ENCODE data around the gene CALN1. TPM values are rescaled to one million over a fixed set of nuclear protein-coding genes. Genes with fewer than 3 reads are reported as not detected.

Gene CALN1
- total RNA-seq, 1 donor from 2014 or later, result 0.17 TPM

DNA sequence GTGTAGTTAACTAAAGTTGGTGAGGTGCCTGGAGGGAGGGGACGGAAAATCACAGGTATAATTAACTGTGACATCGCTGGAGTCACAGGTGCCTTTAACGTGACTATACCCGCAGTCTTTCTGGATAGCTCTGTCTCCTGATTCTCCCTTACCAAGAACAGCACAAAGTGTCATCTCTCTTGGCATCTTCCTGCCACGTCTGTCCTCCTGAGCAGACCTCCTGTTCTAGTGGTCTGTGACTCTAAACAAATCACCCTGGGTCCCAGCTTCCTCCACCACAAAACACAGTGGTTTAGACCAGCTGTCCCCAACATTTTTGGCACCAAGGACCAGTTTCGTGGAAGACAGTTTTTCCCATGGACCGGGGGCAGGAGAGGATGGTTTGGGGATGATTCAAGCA is 90.5 kb downstream of the CALN1 start:
- DNase-seq, result no peak

DNA sequence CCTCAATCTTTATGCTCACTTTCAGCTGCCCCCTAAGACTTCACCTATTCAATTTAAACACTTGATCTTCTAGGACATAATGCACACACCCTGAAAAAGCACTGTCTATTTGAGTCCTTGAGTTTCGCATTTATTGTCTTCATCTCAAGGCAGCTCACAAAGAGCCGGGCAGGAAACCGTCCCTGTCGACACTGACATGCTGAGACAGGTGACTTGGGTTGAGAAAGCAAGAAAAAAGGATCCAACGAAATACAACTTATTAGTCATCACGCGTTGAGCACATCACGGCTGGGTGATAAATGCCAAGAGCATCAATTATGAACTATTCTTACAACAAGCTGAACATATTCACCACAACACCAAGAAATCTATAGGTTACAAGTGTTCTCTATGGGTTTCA is 91.1 kb downstream of the CALN1 start:
- DNase-seq, result no peak

DNA sequence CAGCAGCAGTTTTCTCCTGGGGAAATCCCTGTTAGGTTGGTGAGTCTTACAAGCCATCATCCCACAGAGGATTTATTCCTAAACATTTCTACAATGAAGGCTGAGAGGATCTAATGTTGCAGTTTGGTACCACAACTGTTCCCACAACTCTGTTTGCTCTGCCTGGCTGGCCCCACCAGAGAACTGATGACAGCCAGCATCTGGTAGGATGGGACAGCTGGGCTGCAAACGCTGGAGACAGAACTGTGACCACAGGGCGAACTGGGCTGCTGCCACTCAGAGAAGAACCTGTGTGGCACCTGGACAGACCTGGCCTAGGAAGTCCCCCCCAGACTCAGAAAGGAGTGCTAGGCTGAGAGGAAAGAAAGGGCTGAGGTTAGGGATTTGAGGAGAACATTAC is 94.8 kb downstream of the CALN1 start:
- DNase-seq, result no peak

DNA sequence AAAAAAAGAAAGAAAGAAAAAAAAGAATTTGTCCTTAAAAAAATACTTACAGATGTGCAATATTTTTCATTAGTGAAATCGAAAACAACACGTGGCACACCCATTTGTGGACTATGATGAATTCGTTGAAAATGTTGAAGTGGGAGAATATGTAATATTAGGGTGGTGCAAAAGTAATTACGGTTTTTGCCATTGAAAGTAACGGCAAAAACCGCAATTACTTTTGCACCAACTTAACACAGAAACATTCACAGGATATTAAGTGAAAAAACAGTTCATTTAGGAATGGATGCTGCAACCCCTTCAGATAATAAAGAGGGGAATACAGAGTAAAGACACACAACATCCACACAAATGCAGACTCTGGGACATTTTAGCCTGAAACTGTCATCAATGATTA is 96.0 kb downstream of the CALN1 start:
- DNase-seq, result no peak

DNA sequence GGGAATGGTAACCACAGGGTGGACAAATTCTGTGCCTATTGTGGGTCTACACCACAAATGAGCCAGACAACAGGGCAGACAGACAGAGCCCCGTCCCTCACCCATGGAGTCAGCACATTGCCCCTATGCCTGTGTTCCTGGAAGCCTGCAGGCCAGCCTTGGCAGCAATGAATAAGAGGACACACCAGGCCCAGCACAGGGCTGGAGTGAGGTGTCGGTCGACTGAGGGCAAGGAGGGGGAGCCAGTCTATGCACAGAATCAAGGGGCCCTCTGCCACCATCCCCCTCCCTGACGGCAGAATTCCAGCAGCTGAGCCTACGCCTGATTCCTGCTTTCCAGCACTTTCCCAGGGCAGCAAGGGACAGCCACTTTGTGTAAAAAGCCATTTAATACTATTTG is 98.2 kb downstream of the CALN1 start:
- no peak for DNase-seq

- no peak for DNase-seq
Observed at GRCh38 chr7:72310301-72310700, 101.8 kb downstream of the CALN1 start.

DNA sequence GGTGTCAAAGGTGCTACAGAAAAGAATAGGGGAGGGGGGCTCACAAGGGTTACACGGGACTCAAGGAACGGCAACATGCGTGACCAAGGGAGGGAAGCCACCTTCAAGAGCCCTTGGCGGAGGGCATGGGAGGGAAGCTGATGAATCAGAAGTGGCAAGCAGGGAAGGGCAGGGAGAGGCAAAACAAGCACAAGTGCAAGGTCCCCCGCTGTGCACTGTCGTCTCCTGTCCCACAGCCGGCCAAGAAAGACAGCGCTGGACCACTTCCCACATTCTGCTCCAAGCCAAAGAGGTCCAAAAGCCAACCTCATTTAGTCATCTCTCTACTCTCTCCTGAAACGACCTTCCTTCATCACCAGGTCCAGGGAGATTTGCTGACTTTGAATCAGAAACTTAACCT is 102.7 kb downstream of the CALN1 start:
- no peak for DNase-seq

- no peak for DNase-seq
Observed at GRCh38 chr7:72308986-72309385, 103.2 kb downstream of the CALN1 start.

- no peak for DNase-seq
Observed at GRCh38 chr7:72307566-72307965, 104.6 kb downstream of the CALN1 start.

- DNase-seq, result no peak
Observed at GRCh38 chr7:72298912-72299311, 113.2 kb downstream of the CALN1 start.

DNA sequence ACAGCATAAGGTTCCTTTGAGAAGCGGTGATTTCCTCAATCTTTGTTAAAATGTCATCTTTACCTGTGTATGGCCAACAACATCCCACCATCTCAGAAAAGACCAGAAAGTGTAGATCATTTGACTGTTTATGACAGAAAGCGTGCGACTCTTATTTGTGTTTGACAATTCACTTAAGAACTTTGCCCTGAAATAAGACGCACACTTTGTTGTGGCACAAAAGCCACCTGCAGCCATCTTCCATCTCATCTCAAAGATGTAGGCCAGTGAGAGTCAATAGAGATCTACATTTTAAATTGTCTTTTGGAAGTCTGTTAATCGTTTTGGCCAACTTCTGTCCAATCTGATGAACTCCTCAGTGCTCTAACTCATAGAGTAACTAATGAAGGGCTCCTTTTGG is 114.0 kb downstream of the CALN1 start:
- no peak for DNase-seq

DNA sequence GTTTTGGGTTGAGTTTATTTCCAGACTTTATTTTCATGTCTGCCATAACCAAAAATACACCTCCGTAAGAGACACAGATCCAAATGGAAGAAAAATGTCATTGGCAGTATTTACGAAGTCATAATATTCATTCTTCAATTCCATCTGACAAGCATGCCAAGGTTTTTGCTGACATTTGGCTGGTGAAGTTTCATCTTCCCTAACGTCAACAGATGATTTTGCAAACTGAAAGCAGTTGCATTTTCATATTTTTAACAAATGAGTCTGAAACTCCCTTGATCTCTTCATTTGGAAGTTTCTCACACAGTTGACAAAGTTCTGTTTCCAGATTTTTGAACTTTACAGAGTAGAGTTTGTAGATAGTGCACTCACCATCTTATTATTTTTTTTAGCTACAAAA is 114.5 kb downstream of the CALN1 start:
- no peak for DNase-seq

DNA sequence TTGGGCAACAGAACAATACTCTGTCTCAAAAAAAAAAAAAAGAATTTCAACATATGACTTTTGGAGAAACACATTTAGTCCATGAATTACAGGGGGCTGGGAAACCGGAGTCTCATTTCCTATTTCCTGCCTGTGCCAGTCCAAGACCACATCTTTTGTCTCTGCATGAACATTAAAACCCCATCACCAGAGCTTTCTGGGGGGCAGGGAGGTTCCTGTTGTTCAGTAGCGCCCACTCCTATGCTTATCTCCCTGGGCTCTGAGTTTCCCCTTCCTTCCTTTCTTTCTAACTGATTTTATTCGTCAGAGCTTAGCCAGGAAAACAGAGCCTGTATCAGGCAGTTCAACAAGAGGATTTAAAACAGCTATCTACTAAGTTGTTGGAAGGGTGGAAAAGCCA is 119.3 kb downstream of the CALN1 start:
- no peak for DNase-seq

DNA sequence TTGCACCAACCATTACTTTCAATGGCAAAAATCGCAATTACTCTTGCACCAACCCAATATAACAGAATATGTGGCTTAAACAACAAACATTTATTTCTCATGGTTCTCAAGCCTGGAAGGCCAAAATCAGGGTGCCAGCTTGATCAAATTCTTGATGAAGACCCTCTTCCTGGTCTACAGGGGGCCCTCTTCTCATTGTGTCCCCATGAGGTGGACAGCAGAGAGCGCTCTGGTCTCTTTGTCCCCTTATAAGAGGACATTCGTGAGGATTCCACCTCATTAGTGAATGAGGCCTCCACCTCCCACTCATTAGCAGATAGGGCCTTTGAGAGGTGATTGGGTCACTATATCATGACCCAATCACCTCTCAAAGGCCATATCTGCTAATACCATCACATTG is 120.0 kb downstream of the CALN1 start:
- no peak for DNase-seq

DNA sequence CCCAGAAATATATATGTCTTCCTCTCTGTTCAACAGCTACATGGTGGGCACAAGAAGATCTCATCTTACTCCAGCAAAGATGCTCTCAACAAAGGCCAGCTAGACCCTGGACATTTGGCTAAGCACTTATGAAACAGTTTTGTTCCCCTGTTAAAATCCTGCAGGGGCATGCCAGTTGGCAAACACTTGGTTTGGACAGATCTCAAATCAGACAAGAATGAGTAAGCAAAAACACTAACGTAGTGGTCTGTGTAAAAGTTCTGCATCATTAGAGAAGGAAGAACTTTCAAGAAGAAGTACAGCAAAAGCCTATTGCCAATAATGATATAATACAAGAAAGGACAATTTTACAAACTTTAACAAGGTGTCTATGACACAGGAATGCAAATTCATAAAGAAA is 125.6 kb downstream of the CALN1 start:
- no peak for DNase-seq

DNA sequence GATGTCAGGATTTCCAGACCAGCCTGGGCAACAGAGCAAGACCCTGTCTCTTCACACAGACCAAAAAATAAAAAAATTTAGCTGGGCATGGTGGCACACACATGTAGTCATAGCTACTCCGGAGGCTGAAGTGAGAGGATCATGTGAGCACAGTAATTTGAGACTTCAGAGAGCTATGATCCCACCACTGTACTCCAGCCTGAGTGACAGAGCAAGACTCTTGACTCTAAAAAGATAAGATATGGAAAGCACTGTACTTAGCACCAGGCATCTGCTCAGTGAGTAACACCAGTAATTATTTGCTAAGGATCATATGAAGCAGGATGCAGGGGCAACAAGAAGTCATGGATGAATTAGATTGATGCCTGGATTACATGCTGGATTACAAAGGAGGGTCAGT is 128.8 kb downstream of the CALN1 start:
- DNase-seq, result no peak

DNA sequence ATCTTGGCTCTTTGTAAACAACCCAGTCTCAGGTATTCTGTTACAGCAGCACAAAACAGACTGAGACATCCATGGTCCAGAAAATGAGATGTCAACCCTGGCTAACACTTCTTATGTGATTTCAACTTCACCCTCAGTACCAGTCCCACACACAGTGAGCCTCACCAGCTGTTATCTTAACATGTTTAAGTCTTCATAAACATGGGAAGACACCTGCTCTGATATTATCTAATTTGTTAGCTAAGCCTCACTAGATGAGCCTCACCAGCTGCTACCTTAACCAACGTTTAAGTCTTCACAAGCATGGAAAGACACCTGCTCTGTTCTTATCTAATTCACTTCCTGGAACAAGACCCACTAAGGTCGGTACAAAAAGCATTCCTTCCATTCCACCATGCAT is 130.8 kb downstream of the CALN1 start:
- no peak for DNase-seq

- no peak for DNase-seq
Observed at GRCh38 chr7:72279203-72279602, 132.9 kb downstream of the CALN1 start.

DNA sequence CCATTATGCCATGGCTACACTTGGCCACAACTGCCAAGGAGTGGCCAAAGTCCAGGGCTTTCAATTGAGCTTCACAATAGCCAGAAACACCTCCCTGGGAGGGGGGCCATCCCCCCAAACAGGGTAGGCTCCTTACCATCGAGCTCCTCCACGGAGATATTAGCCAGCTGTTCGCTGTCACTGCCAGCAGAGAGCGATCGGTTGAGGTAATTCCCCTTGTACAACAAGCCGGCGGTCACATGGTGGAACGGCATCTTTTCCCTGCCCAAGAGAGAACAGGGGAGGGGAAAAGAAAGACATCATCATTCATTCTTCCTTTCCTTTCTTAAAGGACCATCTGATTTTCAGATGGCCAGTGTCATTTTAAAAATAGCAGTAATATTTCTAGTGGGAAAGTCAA is 133.6 kb downstream of the CALN1 start:
- no peak for DNase-seq

DNA sequence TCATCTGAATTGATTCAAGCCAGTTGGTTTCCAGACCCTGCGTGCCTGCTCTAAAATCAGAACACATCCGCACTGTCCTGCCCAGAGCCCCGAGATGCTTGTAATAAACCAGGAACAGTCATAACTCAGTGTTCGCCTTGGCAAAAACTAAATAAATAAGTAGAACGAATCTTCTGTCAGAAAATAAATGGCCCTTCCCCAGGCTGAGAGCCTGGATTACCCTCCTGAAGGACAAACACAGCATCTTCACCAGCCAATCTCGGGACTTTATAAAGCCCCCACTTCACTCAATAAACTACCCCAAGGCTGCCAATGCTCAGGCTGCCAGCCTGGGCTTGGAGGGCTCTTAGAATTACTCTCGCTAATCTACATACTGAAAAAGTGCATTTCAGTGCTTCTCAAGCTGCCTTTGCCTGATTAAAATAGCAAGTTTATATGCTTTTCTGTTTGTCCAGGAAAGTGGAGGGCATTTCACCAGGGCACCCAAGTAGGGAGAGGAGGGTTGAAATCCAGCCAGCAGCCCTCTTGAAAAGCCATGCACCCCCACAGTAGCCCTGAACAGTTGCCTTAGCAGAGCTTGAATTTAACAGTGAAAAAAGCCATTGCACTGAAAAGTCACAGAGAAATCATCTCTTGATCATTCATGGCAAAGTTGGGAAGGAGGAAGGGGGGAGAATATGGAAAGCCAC is 136.6 kb downstream of the CALN1 start:
- DNase-seq, result no peak

GRCh38 chr7:72272479-72272878 is 139.7 kb downstream of the CALN1 start:
- DNase-seq, result no peak

DNA sequence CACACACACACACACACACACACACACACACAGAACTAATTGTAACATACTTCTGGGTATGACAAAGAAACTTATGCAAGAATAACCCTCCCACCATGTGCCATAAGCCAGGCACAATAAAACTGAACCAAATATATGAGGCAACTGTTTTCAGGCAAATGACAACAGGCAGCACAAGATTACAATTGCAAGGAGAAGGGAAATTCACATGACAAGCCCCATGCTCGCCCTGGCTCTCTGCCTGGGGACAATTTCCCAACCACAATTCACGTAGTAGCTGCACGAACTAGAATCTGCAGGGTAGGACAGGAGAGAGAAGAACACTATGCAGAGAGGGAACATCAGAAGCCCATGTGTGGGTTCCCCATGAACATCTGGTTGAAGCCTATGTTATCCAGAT is 143.3 kb downstream of the CALN1 start:
- DNase-seq, result no peak

- DNase-seq, result no peak
Observed at GRCh38 chr7:72268090-72268489, 144.0 kb downstream of the CALN1 start.

DNA sequence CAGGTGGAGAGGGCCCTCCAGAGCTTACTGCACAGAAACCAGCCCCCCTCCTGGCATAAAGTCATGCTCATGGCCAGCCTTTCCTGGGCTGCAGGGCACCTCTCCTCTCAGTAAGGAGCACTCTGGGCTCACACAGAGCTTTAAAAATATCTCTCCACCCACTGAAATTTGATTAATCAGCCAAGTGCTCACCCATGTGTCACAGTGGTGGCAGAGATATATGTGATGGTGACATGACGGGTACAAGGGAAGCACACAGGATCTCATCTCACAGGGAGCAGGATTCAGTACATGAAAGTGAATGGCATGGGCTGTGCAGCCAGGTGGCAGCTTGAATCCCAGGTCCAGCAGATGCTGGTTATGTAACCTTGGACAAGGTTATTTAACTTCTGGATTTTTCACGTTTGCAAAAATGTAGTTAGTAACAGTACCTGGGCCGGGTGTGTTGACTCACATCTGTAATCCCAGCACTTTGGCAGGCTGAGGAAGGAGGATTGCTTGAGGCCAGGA is 144.8 kb downstream of the CALN1 start:
- no peak for DNase-seq

GRCh38 chr7:72266771-72267170 is 145.4 kb downstream of the CALN1 start:
- no peak for DNase-seq

All from dermis blood vessel endothelial cell (primary cell).